PFSK-1 (cell line): ENCODE measurements around the gene SPEF1.

Experiments
- POLR2AphosphoS5 ChIP-seq: IDR thresholded peaks from 2 replicates; pipeline ENCODE4 v1.6.1; 2012; ENCODE audit warnings: low read depth, mild to moderate bottlenecking, control low read depth, low read length, moderate library complexity
- SIN3A ChIP-seq: IDR thresholded peaks from 2 replicates; pipeline ENCODE4 v1.6.1; 2012; ENCODE audit warnings: mild to moderate bottlenecking, low read length, moderate library complexity, borderline replicate concordance; ENCODE audit not compliant: insufficient read depth
- TAF1 ChIP-seq: IDR thresholded peaks from 2 replicates; pipeline ENCODE4 v1.6.1; 2012; ENCODE audit warnings: low read length, control low read depth, borderline replicate concordance; ENCODE audit not compliant: insufficient read depth
- TF ChIP-seq, protein P1 (sequence below), 2 experiments: IDR thresholded peaks; 2 replicates each; pipeline versions ENCODE4 v1.6.1 to v1.8.0; 2011 to 2012; ENCODE audit warnings: low read depth in 2 of 2, low read length in 2 of 2, control low read depth in 1 of 2, inconsistent platforms in 1 of 2, mild to moderate bottlenecking in 1 of 2, moderate library complexity in 1 of 2; ENCODE audit not compliant: insufficient read depth in 1 of 2

DNA sequence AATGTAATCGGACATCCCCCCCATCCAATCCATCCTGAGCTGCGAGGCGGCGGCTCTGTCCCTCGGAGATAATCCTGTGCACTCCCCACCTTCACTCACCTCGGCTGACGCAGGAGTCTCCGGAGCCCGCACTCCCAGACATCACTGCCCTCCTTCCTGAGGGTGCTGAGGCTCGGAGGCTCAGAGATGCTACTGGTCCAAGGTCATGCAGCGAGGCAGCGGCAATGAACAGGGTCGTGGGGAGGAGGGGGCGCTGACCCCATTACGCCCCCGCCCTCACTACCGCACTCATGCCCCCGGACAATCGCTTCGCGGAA is 14.2 kb downstream of the SPEF1 start:
- TF ChIP-seq TAF1 (no peak), SIN3A (no peak), POLR2AphosphoS5 (no peak)
- TF ChIP-seq, protein P1, sequence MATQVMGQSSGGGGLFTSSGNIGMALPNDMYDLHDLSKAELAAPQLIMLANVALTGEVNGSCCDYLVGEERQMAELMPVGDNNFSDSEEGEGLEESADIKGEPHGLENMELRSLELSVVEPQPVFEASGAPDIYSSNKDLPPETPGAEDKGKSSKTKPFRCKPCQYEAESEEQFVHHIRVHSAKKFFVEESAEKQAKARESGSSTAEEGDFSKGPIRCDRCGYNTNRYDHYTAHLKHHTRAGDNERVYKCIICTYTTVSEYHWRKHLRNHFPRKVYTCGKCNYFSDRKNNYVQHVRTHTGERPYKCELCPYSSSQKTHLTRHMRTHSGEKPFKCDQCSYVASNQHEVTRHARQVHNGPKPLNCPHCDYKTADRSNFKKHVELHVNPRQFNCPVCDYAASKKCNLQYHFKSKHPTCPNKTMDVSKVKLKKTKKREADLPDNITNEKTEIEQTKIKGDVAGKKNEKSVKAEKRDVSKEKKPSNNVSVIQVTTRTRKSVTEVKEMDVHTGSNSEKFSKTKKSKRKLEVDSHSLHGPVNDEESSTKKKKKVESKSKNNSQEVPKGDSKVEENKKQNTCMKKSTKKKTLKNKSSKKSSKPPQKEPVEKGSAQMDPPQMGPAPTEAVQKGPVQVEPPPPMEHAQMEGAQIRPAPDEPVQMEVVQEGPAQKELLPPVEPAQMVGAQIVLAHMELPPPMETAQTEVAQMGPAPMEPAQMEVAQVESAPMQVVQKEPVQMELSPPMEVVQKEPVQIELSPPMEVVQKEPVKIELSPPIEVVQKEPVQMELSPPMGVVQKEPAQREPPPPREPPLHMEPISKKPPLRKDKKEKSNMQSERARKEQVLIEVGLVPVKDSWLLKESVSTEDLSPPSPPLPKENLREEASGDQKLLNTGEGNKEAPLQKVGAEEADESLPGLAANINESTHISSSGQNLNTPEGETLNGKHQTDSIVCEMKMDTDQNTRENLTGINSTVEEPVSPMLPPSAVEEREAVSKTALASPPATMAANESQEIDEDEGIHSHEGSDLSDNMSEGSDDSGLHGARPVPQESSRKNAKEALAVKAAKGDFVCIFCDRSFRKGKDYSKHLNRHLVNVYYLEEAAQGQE (IDR thresholded peaks at IDR 0.05; ENCODE audit: insufficient read depth in 1 of 2, low read depth in 2 of 2, low read length in 2 of 2): no peak
